NK-92 (cell line): Measurements from ENCODE around the gene CSRP1.
"Not testable (repeated sequence)": the region's sequence is repeated elsewhere in the genome, so short reads cannot be mapped to it uniquely, and the experiment has no call there.

ENCODE experiments used
- DNase-seq: peaks from one replicate; lab custom pipeline; 2025; ENCODE audit not compliant: unreplicated experiment; lab: John Stamatoyannopoulos, UW

The CSRP1 gene

GRCh38 chr1:201537891-201538611 is 31.1 kb upstream of the CSRP1 start:
- DNase-seq, result no peak

DNA sequence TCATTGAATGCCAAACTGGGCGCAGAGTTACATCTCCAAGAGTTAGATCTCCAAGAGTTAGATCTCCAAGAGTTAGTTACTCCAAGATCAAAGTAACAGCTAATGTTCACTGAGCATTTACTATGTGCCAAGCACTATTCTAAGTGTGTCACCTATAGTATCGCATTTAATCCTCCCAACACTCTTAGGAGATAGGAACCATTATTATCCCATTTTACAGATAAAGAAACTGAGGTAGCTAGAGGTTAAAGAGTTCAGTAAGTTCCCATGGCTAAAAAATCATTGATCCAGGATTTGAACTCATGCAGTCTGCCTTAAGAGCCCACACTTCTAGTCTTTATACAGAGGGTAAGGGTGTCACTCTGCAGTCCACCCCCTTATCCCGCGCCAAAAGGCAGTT is 30.5 kb upstream of the CSRP1 start:
- DNase-seq, result no peak

GRCh38 chr1:201537028-201537427 is 30.1 kb upstream of the CSRP1 start:
- DNase-seq, result no peak

DNA sequence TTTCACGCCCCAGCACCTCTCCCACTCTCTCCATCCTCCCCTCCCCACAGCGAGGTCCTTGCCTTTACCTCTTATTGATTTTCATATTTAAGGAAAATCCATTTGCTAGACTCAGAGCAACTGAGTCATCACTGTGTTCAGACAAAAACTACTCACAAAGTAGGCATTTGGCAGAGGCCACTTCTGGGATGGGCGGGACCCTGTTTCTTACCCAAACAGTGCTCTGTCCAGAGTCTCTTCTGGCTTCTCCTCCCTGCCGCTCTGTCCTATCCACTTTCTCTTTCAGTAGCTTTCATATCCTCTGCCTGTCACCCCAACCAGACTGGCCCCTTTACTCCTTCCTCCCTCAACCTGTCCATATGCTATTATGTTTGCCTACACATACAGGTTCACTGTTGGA is 29.6 kb upstream of the CSRP1 start:
- no peak for DNase-seq

GRCh38 chr1:201535919-201536245 is 29.0 kb upstream of the CSRP1 start:
- no peak for DNase-seq

GRCh38 chr1:201535046-201535918 is 28.4 kb upstream of the CSRP1 start:
- no peak for DNase-seq

GRCh38 chr1:201533836-201534235 is 26.9 kb upstream of the CSRP1 start:
- DNase-seq, result no peak

- no peak for DNase-seq
These were observed 24.9 kb upstream of the CSRP1 start for GRCh38 chr1:201531551-201532425.

GRCh38 chr1:201530741-201531531 is 24.0 kb upstream of the CSRP1 start:
- DNase-seq, result no peak

- no peak for DNase-seq
These were observed 21.8 kb upstream of the CSRP1 start for GRCh38 chr1:201528631-201529252.

GRCh38 chr1:201527879-201528278 is 21.0 kb upstream of the CSRP1 start:
- no peak for DNase-seq

DNA sequence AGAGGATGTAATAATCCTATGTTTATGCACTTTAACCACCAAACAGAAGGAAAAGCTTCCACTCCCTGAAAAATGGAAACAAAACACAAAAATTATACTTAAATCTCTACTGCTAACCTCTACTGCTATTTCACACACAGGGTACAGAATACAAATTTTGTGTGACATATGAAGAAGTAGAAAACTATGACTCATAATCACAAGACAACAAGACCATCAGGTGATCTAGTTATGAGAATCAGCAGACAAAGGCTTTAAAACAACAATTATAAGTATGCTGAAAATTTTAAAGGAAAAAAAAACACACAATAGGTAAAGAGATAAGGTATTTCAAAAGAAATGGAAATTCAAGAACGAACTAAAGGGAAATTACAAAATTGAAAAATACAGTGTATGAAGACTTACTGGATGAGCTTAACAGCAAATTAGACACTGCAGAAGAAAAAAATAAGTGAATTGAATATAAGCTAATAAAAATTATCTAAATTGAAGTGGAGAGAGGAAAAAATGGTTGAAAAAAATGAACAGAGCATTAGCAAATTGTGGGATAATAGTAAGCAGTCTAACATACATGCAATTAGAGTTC is 18.4 kb upstream of the CSRP1 start:
- DNase-seq, result no peak

DNA sequence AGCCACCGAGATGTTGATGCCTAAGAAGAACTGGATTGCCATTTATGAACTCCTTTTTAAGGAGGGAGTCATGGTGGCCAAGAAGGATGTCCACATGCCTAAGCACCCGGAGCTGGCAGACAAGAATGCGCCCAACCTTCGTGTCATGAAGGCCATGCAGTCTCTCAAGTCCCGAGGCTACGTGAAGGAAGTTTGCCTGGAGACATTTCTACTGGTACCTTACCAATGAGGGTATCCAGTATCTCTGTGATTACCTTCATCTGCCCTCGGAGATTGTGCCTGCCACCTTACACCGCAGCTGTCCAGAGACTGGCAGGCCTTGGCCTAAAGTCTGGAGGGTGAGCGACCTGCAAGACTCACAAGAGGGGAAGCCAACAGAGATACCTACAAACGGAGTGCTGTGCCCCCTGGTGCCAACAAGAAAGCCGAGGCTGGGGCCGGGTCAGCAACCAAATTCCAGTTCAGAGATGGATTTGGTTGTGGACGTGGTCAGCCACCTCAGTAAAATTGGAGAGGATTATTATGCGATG is 13.2 kb upstream of the CSRP1 start:
- not testable (repeated sequence) for DNase-seq

DNA sequence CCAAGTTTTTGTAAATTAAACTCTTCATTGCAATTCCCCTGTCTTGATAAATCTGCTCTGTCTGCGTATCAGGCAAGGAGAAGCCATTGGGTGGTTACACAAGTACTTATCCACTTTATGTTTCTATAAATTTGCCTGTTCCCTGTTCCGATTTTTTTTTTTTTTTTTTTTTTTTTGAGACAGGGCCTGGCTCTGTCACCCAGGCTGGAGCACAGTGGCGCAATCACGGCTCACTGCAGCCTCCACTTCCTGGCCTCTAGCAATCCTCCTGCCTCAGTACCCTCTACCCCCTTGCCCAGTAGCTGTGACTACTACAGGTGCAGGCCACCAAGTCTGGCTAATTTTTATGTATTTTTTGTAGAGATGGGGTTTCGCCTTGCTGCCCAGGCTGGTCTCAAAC is 11.1 kb upstream of the CSRP1 start:
- no peak for DNase-seq

- no peak for DNase-seq
These were observed 10.7 kb upstream of the CSRP1 start for GRCh38 chr1:201517631-201518030.

GRCh38 chr1:201516511-201517127 is 9.7 kb upstream of the CSRP1 start:
- no peak for DNase-seq

GRCh38 chr1:201515895-201516294 is 9.0 kb upstream of the CSRP1 start:
- DNase-seq, result no peak

- DNase-seq, result no peak
These were observed 8.3 kb upstream of the CSRP1 start for GRCh38 chr1:201515062-201515750.

GRCh38 chr1:201514466-201514865 is 7.5 kb upstream of the CSRP1 start:
- no peak for DNase-seq
